DMS153 treated with DMSO at 0.1 percent for 48 hours (cell line): ENCODE data around the gene TMED8.
"Not testable (repeated sequence)": the region's sequence is repeated elsewhere in the genome, so short reads cannot be mapped to it uniquely, and the experiment has no call there.

Source experiments
- DNase-seq: peaks from one replicate; lab custom pipeline; 2025; ENCODE audit not compliant: unreplicated experiment; lab: John Stamatoyannopoulos, UW

TMED8 gene

GRCh38 chr14:77369285-77369684 lies 7.6 kb downstream of the TMED8 start:
- DNase-seq: no peak

GRCh38 chr14:77364146-77364545 lies 12.7 kb downstream of the TMED8 start:
- no peak for DNase-seq

GRCh38 chr14:77359626-77360025 lies 17.3 kb downstream of the TMED8 start:
- DNase-seq: no peak

GRCh38 chr14:77356899-77357298 lies 20.0 kb downstream of the TMED8 start:
- DNase-seq: no peak

GRCh38 chr14:77355811-77356210 lies 21.1 kb downstream of the TMED8 start:
- no peak for DNase-seq

GRCh38 chr14:77353469-77354141 lies 23.3 kb downstream of the TMED8 start:
- DNase-seq: no peak

- DNase-seq: no peak
Observed at GRCh38 chr14:77347751-77348150, 29.1 kb downstream of the TMED8 start.

- no peak for DNase-seq
Observed at GRCh38 chr14:77346495-77346894, 30.4 kb downstream of the TMED8 start.

- no peak for DNase-seq
Observed at GRCh38 chr14:77344377-77344996, 32.4 kb downstream of the TMED8 start.

GRCh38 chr14:77343662-77344061 lies 33.2 kb downstream of the TMED8 start:
- no peak for DNase-seq

GRCh38 chr14:77342726-77343397 lies 34.0 kb downstream of the TMED8 start:
- no peak for DNase-seq

- no peak for DNase-seq
Observed at GRCh38 chr14:77340389-77340788, 36.5 kb downstream of the TMED8 start.

- no peak for DNase-seq
Observed at GRCh38 chr14:77339407-77339806, 37.5 kb downstream of the TMED8 start.

- DNase-seq: no peak
Observed at GRCh38 chr14:77338302-77338701, 38.6 kb downstream of the TMED8 start.

GRCh38 chr14:77337880-77338279 lies 39.0 kb downstream of the TMED8 start:
- no peak for DNase-seq

- not testable (repeated sequence) for DNase-seq
Observed at GRCh38 chr14:77337255-77337654, 39.6 kb downstream of the TMED8 start.

GRCh38 chr14:77335576-77335975 lies 41.3 kb downstream of the TMED8 start:
- no peak for DNase-seq

- DNase-seq: no peak
Observed at GRCh38 chr14:77329872-77330271, 47.0 kb downstream of the TMED8 start.

- no peak for DNase-seq
Observed at GRCh38 chr14:77327111-77327510, 49.8 kb downstream of the TMED8 start.

- DNase-seq: no peak
Observed at GRCh38 chr14:77325746-77326094, 51.2 kb downstream of the TMED8 start.

- DNase-seq: no peak
Observed at GRCh38 chr14:77324816-77325745, 51.8 kb downstream of the TMED8 start.
